Ramos (cell line): ENCODE measurements around the gene CSMD2.

Source experiments
- in situ Hi-C: fragments of 300-500 bp; cut with MboI; formaldehyde crosslinking; loops from one replicate; pipeline ENCODE4 v1.14.3; 2022; ENCODE audit warnings: low sequenced_read_pairs; ENCODE audit not compliant: unreplicated experiment

CSMD2 gene

DNA sequence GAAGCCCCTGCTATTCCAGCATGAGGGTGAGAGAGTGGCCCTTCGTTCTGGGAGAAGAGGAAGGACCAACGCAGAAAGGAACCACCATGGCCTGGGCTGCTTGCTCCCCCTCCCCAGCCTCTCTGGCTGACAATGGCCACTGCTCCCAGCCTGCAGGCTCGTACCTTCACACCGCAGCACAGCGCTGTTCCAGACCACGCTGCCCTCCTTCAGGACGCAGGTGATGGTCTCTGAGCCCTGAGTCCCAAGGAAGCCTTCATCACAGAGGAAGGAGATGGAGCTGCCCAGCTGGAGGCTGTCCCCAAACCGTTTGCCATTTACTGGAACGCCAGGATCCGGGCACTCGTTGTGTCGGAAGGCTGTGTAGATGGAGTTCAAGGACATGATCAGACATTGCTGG lies 426.1 kb downstream of the CSMD2 start:
- in situ Hi-C loops: no loop called here

GRCh38 chr1:33738536-33738935 lies 426.5 kb downstream of the CSMD2 start:
- in situ Hi-C loops: no loop called here

DNA sequence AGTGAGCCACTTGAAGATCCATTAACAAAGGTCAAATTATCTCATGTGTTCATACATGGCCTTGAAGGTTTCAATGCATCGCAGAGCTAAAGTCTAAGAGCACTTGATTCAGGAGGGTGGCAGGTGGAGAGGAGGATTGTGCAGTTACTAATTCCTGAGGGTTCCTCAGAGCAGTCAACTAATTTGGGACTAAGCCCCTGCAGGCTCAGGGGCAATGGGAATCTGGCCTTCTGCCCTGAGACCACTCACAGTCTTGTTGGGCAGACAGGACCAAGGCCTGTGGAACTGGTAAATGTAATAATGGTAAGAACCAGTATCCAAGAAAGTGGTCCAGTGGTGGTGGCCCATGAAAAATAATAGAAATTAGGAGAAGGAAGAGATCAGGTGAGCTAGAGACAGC lies 428.5 kb downstream of the CSMD2 start:
- in situ Hi-C loops: no loop called here

DNA sequence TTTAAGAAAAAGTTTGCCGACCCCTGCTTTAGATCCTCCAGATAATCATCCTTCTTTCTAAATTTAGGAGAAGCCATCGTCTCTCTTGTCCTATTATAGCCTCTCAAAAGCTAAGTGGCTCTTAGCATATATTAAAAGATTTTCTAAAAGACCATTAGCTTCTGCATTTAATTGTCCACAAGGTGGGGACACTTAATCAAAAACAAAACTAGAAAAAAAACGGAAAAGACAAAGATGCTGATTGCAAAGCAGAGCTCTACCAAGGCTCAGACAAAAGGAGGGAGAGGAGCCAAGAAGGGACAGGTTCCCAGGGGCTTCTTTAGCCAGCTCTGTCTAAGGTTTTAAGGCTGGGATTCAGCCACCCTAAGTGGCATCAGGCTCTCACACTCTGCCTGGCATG lies 429.4 kb downstream of the CSMD2 start:
- in situ Hi-C loops: no loop called here

GRCh38 chr1:33727310-33727709 lies 437.7 kb downstream of the CSMD2 start:
- in situ Hi-C loops: no loop called here

DNA sequence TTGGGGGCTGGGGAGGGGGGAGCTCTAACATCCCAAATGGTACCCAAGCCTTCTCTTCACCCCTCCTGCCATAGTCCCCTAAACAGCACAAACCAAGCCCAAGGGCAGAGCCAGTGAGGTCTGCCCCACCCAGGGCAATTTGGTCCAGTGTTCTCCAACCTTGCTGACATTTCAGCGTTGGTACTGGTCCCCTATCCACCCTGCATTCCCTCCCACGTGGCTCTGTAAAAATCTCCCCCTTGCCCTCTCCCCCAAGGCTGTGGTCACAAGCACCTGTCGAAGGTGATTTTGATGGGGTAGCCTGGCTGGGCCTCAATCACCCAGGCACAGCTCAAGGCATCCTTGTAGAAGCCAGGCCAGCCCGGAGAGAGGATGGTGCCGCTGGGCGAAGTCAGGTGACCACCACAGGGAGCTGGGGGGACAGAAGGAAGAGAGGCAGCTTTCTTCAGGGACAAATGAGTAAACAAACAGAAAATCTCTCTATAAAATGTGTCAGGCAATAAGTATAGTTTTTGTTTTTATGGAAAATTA lies 438.7 kb downstream of the CSMD2 start:
- in situ Hi-C loops: no loop called here

- in situ Hi-C loops: no loop called here
Measured at GRCh38 chr1:33725556-33726160, 439.4 kb downstream of the CSMD2 start.

DNA sequence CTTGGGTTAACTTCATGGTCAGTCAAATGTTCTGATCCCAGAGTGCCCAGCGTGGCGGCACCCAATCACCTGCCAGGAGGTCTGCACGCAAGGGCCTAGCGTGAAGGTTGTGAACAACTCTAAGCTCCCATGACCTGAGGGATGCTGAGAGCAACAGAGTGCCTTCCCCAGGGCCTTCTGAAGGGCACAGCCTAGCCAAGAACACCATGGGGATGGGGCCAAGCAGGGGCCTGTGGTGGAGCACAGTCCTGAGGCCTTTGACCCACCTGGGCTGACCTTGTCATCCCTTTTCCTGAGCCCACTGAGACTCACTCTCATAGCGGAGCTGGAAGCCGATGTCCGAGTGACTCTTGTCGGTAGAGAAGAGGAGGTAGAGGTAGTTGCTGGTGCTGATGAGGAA lies 440.0 kb downstream of the CSMD2 start:
- in situ Hi-C loops: no loop called here

DNA sequence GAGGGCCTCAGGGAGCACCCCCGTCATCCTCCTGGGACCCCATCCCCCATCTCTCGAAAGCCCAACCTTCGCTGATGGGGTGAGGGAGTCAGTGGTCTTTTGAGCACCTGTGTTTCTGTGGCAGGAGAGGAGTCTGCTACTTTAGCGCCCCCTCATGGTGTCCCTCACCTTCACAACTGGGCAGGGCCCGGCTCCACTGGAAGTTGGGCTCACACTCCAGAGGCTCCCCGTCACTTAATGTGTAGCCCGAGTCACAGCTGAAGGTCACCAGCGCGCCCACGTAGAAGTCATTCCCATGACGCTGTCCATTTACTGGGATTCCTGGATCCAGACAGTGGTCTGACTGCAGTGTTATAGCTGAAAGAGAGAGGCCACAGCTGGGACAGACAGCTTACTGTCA lies 440.7 kb downstream of the CSMD2 start:
- in situ Hi-C loops: no loop called here

GRCh38 chr1:33723251-33723650 lies 441.8 kb downstream of the CSMD2 start:
- in situ Hi-C loops: no loop called here

DNA sequence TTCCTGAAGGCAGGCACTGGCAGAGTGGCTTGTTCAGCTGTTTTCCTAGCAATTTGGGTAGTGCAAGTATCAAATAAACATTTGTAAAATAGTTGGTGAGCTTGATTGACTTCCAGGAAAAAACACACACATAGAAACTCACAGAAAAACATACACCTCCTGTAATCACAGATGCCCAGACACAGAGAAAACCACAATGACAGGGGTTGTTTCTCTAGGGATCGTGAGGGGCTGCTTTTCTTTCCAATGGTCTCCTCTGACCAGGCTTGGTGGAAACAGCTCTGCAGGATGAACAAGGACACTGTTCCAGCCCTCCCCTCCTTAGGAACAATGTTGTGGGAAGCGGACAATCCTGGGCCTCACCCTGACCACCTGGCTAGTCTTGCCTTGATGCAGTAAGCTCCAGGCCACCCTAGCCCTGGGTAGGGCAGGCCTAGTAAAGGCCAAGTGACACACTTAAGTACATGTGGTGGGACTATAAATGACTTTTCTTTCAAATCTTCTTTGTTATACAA lies 443.7 kb downstream of the CSMD2 start:
- in situ Hi-C loops: no loop called here

DNA sequence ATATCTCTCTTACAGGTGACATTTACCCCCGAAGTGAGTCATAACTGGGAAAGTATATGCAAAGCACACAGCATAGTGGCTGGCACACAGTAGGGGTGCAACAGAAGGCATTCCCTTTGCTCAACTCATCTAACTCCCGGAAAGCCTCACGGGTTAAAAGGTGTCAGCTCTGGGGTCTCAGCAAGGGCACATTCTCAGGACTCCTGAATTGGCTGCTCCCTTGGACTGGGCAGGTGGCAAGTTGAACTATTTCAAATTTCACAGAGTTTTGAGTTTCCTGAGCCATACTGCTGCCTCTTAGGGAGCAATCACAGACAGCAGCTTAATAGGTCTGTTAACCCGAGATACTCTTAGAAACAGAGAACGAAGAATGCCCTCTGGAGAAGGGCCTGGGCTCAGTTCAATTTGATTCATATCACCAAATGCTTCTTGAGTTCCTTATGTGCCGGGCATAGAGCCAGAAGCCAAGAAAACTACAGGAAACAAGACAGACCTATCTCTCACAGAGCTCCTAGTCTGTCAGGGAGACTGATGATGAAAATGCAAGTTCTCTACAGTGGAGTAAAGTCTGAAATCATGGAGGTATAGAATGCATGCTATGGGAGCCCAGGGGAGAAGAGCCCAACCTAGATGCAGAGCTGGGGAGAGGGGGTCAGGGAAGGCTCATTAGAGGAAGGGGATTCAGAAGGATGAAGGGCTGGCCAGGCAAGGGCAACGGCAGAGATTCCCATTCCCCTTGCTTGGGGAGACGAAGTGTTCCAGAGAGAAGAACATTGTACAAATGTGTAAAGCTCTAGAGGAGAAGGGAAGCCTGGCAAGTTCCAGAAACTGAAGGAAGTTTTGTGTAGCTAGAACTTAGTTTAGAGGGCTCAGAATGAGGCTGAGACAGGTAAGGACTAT lies 445.0 kb downstream of the CSMD2 start:
- in situ Hi-C loops: no loop called here

DNA sequence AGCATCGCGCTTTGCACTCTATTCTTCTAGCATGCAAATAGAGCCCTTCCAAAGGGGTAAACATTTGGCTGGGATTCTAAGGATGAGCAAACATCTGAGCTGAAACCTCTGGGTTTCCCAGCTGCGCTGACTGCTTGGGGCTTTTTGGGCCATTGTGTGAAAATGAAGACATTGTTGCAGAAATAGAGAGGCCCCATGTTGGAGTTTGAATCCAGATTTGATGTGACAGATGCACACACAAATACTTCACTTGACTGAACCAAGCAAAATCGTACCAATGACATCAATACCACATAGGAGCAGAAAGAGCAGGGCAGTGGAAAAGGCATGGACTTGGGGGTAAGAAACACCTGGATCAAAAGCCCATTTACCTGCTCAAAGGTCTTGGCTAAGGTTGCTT lies 445.7 kb downstream of the CSMD2 start:
- in situ Hi-C loops: no loop called here

DNA sequence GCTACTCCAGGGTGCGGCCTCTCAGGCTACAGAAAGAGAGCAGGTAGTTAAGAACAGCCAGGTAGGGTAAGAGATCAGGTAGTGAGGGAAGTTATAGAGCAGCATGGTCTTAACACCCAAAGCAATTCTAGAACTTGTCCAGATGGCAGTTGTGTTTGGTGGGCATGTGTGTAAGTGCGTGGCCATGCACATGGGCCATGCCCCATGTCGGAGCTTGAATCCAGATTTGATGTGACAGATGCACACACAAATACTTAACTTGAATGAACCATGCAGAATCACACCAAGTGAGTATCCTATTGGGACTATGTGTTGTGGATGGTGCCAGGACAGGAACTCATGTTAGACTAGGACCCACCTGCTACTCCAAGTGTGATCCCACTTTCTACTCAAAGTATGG lies 446.8 kb downstream of the CSMD2 start:
- in situ Hi-C loops: no loop called here

DNA sequence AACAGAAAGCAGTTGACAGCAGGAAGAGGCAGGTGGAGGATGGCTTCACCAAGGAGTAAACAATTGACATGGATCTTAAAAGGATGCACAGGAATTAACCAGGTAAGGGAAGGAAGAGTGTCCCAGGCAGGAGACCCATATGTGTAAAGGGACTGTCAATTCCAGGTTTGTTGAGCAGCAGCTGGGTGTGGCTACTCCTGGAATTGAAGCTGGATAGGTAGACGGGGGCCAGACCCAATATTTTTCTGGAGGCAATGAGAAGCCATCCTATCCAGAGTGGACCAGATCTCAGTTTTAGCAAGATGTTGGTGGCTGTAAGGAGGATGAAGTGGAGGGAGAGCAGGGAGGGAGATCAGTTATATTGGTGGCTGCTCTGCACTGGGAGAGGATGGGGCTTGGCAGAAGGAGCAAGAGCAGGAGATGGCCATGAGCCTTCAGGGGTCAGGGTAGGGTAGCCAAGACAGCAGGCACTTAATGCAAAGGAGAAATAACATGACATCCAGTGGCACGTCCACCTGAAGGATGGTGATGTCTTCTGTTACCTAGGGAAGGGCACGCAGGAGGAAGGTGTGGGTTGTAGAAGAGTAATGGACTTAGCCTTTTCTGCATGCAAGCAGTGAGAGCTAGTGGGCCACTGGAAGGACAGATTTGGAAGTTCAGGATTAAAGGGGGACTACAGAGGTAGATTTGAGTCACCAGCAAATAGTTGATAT lies 447.9 kb downstream of the CSMD2 start:
- in situ Hi-C loops: no loop called here

DNA sequence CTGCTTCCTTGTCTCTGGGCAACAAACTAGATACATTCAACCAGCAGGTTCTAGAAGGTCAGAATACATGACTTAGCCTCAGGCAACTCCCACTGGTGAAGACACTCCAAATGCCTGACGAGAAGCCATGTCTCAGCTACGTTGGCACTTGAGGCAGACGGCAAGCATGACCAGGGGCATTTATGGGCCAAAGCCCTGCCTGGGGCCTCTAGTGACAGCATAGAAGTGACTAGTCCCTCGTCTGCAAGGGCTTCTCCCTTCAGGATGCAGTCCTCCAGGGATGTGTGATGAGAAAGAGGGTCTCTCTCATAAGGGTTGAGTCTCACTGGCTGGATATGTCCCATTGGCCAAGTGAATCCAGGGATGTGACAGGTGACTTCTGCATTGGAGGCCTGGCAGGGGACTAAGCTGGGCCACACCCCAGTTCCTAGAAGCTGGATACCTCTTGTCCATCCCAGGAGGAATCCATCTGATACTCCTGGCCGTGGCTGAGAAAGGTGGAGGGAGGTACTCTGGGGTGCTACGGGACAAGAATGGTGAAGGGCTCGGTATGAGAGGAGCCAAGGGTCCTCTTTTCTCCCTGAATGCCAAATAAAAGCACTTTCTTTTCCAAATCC lies 449.7 kb downstream of the CSMD2 start:
- in situ Hi-C loops: no loop called here

- in situ Hi-C loops: no loop called here
Measured at GRCh38 chr1:33714421-33714820, 450.6 kb downstream of the CSMD2 start.

- in situ Hi-C loops: no loop called here
Measured at GRCh38 chr1:33713058-33713877, 451.8 kb downstream of the CSMD2 start.

DNA sequence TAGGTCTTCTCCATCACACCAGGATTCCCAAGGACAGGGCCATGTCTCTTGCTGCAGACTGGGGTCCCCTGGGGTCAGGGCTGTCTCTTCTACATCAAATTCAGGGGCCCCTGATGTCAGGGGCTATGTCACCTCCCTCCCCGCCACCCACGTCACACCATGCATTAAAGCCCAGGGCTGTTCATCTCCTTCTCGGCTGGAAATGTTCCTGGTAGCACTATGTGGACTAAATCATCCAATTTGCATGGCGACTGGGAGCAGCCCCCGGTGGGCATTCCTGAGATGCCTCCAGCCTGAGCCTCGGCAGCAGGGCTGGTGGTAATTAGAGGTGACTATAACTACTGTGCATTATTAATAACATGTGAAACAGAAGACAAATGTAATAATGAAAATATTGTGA lies 452.8 kb downstream of the CSMD2 start:
- in situ Hi-C loops: no loop called here

DNA sequence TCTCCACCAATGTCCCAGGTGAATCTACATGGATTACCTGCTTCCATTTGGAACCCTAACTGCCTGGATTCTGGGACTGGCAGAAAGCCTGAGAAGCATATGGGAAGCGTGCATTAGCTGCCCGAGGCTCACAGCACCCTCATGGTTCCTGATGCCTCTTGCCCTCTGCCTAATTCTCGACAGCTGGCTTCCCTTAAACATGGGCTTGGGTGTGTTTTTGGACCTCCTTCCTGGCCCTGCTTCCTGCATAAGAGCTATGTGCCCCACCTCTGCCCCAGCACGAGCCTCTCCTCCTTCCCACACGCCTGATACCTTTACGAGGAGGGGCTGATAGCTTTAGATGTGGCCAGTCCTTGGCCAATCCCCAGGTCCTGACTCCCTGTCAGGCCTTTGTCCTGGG lies 453.5 kb downstream of the CSMD2 start:
- in situ Hi-C loops: no loop called here
